Mucosa of stomach (tissue), 1 donor: Measurements from ENCODE around the gene NKAIN1.
"Not testable (repeated sequence)": the region's sequence is repeated elsewhere in the genome, so short reads cannot be mapped to it uniquely, and the experiment has no call there.

Experiments used
- H3K27me3 ChIP-seq: one replicate; pipeline ENCODE4 v1.7.0; 2013; ENCODE audit warnings: mild to moderate bottlenecking, low read length; ENCODE audit not compliant: control insufficient read depth, insufficient read depth
- H3K36me3 ChIP-seq: one replicate; pipeline ENCODE4 v1.7.0; 2013; ENCODE audit warnings: low read length; ENCODE audit not compliant: control insufficient read depth, insufficient read depth
- H3K4me1 ChIP-seq: one replicate; pipeline ENCODE4 v1.7.0; 2013; ENCODE audit warnings: mild to moderate bottlenecking, low read length; ENCODE audit not compliant: control insufficient read depth, insufficient read depth
- H3K4me3 ChIP-seq: one replicate; pipeline ENCODE4 v1.7.0; 2013; ENCODE audit warnings: low read length
- H3K9ac ChIP-seq: one replicate; pipeline ENCODE4 v1.7.0; 2013; ENCODE audit warnings: mild to moderate bottlenecking, low read length, moderate library complexity
- H3K9me3 ChIP-seq: one replicate; pipeline ENCODE4 v1.7.0; 2013; ENCODE audit warnings: mild to moderate bottlenecking, low read length, moderate library complexity; ENCODE audit not compliant: control insufficient read depth
- donor health status: Pancreatic carcinoma.

NKAIN1 gene

GRCh38 chr1:31142406-31142805, 97.3 kb downstream of the NKAIN1 start:
- no peak overlapping the region for H3K4me3 ChIP-seq
- no peak overlapping the region for H3K9ac ChIP-seq
- H3K27me3 ChIP-seq = no peaks in the 10 kb centered on the region
- no peaks in the 10 kb centered on the region for H3K36me3 ChIP-seq
- no peaks in the 10 kb centered on the region for H3K4me1 ChIP-seq
- H3K9me3 ChIP-seq = no peaks in the 10 kb centered on the region

- H3K4me3 ChIP-seq = no peak overlapping the region
- no peaks in the 10 kb centered on the region for H3K4me1 ChIP-seq
- no peaks in the 10 kb centered on the region for H3K27me3 ChIP-seq
- no peaks in the 10 kb centered on the region for H3K9me3 ChIP-seq
- H3K36me3 ChIP-seq = no peaks in the 10 kb centered on the region
- H3K9ac ChIP-seq = no peak overlapping the region
Observed at GRCh38 chr1:31140299-31140698, 99.4 kb downstream of the NKAIN1 start.

GRCh38 chr1:31138797-31139521, 100.7 kb downstream of the NKAIN1 start:
- not testable (repeated sequence) for H3K27me3 ChIP-seq, H3K36me3 ChIP-seq, H3K4me3 ChIP-seq, H3K9ac ChIP-seq, H3K9me3 ChIP-seq, H3K4me1 ChIP-seq

- not testable (repeated sequence) for H3K4me3 ChIP-seq, H3K36me3 ChIP-seq, H3K27me3 ChIP-seq, H3K9me3 ChIP-seq, H3K9ac ChIP-seq, H3K4me1 ChIP-seq
Observed at GRCh38 chr1:31137873-31138272, 101.8 kb downstream of the NKAIN1 start.

GRCh38 chr1:31135973-31136600, 103.6 kb downstream of the NKAIN1 start:
- H3K9me3 ChIP-seq = no peaks in the 10 kb centered on the region
- no peak overlapping the region for H3K9ac ChIP-seq
- H3K36me3 ChIP-seq = no peaks in the 10 kb centered on the region
- no peaks in the 10 kb centered on the region for H3K4me1 ChIP-seq
- no peaks in the 10 kb centered on the region for H3K27me3 ChIP-seq
- H3K4me3 ChIP-seq = no peak overlapping the region

- H3K9me3 ChIP-seq = no peaks in the 10 kb centered on the region
- no peaks in the 10 kb centered on the region for H3K4me1 ChIP-seq
- H3K36me3 ChIP-seq = no peaks in the 10 kb centered on the region
- H3K4me3 ChIP-seq = no peak overlapping the region
- H3K27me3 ChIP-seq = no peaks in the 10 kb centered on the region
- no peak overlapping the region for H3K9ac ChIP-seq
Observed at GRCh38 chr1:31133368-31133767, 106.3 kb downstream of the NKAIN1 start.
